Neural progenitor cell (in vitro differentiated cells): Measurements from ENCODE around the gene GNAT3. TPM values are rescaled to one million over a fixed set of nuclear protein-coding genes. Genes with fewer than 3 reads are reported as not detected.

Experiments
- DNase-seq: peaks from one replicate; pipeline ENCODE4 v3.0.0-alpha.2; 2016; ENCODE audit warnings: low spot score
- H2AFZ ChIP-seq: fragments of 200-600 bp; sonication (generic); replicated peaks from 2 replicates; pipeline ENCODE4 v1.6.1; 2016; ENCODE audit warnings: antibody characterized with exemption
- H3F3A ChIP-seq: fragments of 200-600 bp; sonication (generic); 2 replicates; pipeline ENCODE4 v1.6.1; 2016; ENCODE audit warnings: antibody characterized with exemption, low read depth
- H3K27ac ChIP-seq: fragments of 200-600 bp; sonication (generic); 2 replicates; pipeline ENCODE4 v1.5.1; 2016; ENCODE audit warnings: mild to moderate bottlenecking
- H3K27me3 ChIP-seq: fragments of 200-600 bp; sonication (generic); 2 replicates; pipeline ENCODE4 v1.6.1; 2016; ENCODE audit warnings: mild to moderate bottlenecking, moderate library complexity
- H3K36me3 ChIP-seq: fragments of 200-600 bp; sonication (generic); 2 replicates; pipeline ENCODE4 v1.5.1; 2016
- H3K4me1 ChIP-seq: fragments of 200-600 bp; sonication (generic); 2 replicates; pipeline ENCODE4 v1.6.1; 2016; ENCODE audit warnings: mixed run types
- H3K4me2 ChIP-seq: fragments of 200-600 bp; sonication (generic); 2 replicates; pipeline ENCODE4 v1.6.1; 2016
- H3K4me3 ChIP-seq: fragments of 200-600 bp; sonication (generic); 2 replicates; pipeline ENCODE4 v1.5.1; 2016
- H3K79me2 ChIP-seq: fragments of 200-600 bp; sonication (generic); 2 replicates; pipeline ENCODE4 v1.6.1; 2016; ENCODE audit warnings: low read depth
- H3K9ac ChIP-seq: fragments of 200-600 bp; sonication (generic); 2 replicates; pipeline ENCODE4 v1.6.1; 2016
- H3K9me3 ChIP-seq: fragments of 200-600 bp; sonication (generic); 2 replicates; pipeline ENCODE4 v1.5.1; 2016; ENCODE audit warnings: low read depth
- H4K20me1 ChIP-seq: fragments of 200-600 bp; sonication (generic); 2 replicates; pipeline ENCODE4 v1.6.1; 2016; ENCODE audit warnings: low read depth
- H3K27ac Mint-ChIP-seq: 3 replicates; pipeline ENCODE4 v1.8.0; 2021; ENCODE audit warnings: mixed read lengths
- H3K27me3 Mint-ChIP-seq: 2 replicates; pipeline ENCODE4 v1.8.0; 2022; ENCODE audit warnings: low read depth, mild to moderate bottlenecking, inconsistent platforms, moderate library complexity, mixed read lengths; ENCODE audit not compliant: insufficient read depth
- H3K36me3 Mint-ChIP-seq: 3 replicates; pipeline ENCODE4 v1.8.0; 2021; ENCODE audit warnings: mixed read lengths
- H3K4me1 Mint-ChIP-seq: 3 replicates; pipeline ENCODE4 v1.8.0; 2021; ENCODE audit warnings: mixed read lengths
- H3K4me3 Mint-ChIP-seq: 3 replicates; pipeline ENCODE4 v1.8.0; 2021; ENCODE audit warnings: mild to moderate bottlenecking, moderate library complexity, mixed read lengths
- H3K9me3 Mint-ChIP-seq: 3 replicates; pipeline ENCODE4 v1.8.0; 2020; ENCODE audit warnings: mixed read lengths
- EZH2phosphoT487 ChIP-seq: fragments of 200-600 bp; sonication (generic); IDR thresholded peaks from 2 replicates; pipeline ENCODE4 v1.6.1; 2017; ENCODE audit warnings: antibody characterized with exemption
- total RNA-seq: library from RNA; depleted of rRNA; stranded (reverse); fragments of >200 nt; gene quantifications from 2 replicates; pipeline ENCODE4 v1.2.3, GENCODE V29; 2015; ENCODE audit warnings: low replicate concordance

GNAT3 gene
- total RNA-seq, 1 donor from 2014 or later: not detected

GRCh38 chr7:80410081-80410480 is 101.8 kb downstream of the GNAT3 start:
- Histone ChIP-seq H3K27me3 (no peaks in the 10 kb centered on the region), H2AFZ (no peak overlapping the region)
- peak; percentile 8 for DNase-seq

More at GRCh38 chr7:80410081-80410480, 101.8 kb downstream of the GNAT3 start:
- H3K9me3 Mint-ChIP-seq: no peaks in the 10 kb centered on the region
- H3K4me1 Mint-ChIP-seq: peaks cover 4% of the 10 kb centered on the region
- Histone ChIP-seq H3K79me2 (no peaks in the 10 kb centered on the region), H3K4me2 (no peak overlapping the region), H3K9ac (no peak overlapping the region), H3F3A (no peaks in the 10 kb centered on the region), H3K27ac (no peak overlapping the region), H4K20me1 (no peaks in the 10 kb centered on the region), H3K4me3 (no peak overlapping the region), H3K9me3 (no peaks in the 10 kb centered on the region), H3K4me1 (peaks cover 16% of the 10 kb centered on the region), H3K36me3 (no peaks in the 10 kb centered on the region)
- H3K27me3 Mint-ChIP-seq: no peaks in the 10 kb centered on the region
- no peak overlapping the region for H3K27ac Mint-ChIP-seq
- TF ChIP-seq EZH2phosphoT487: no peak
- no peak overlapping the region for H3K4me3 Mint-ChIP-seq
- H3K36me3 Mint-ChIP-seq: no peaks in the 10 kb centered on the region

Other genes starting within 250 kb of the GNAT3 start
- gene CD36, start 126.6 kb upstream of the GNAT3 start, total RNA-seq: 0.34 and 1.6 TPM in 2 replicates